Ishikawa (cell line): ENCODE results near the gene PAPSS2.

Source experiments
- CEBPB ChIP-seq: IDR thresholded peaks from 2 replicates; pipeline ENCODE4 v1.6.1; 2012
- CREB1 ChIP-seq: IDR thresholded peaks from 2 replicates; pipeline ENCODE4 v1.6.1; 2012; ENCODE audit warnings: low read depth
- EGR1 ChIP-seq: IDR thresholded peaks from 2 replicates; pipeline ENCODE4 v1.6.1; 2012
- EP300 ChIP-seq: IDR thresholded peaks from 2 replicates; pipeline ENCODE4 v1.6.1; 2012; ENCODE audit warnings: borderline replicate concordance
- FOXM1 ChIP-seq: IDR thresholded peaks from 2 replicates; pipeline ENCODE4 v1.6.1; 2012; ENCODE audit warnings: low read depth, borderline replicate concordance
- MAX ChIP-seq: IDR thresholded peaks from 2 replicates; pipeline ENCODE4 v1.6.1; 2012
- NFIC ChIP-seq: IDR thresholded peaks from 2 replicates; pipeline ENCODE4 v1.6.1; 2012
- RAD21 ChIP-seq: IDR thresholded peaks from 2 replicates; pipeline ENCODE4 v1.6.1; 2012; ENCODE audit warnings: low read depth
- REST ChIP-seq: IDR thresholded peaks from 2 replicates; pipeline ENCODE4 v1.6.1; 2012; ENCODE audit warnings: low read depth, mild to moderate bottlenecking
- TAF1 ChIP-seq: IDR thresholded peaks from 2 replicates; pipeline ENCODE4 v1.6.1; 2012; ENCODE audit warnings: low read depth, mild to moderate bottlenecking
- TCF12 ChIP-seq: IDR thresholded peaks from 2 replicates; pipeline ENCODE4 v1.6.1; 2012; ENCODE audit warnings: low read depth
- TEAD4 ChIP-seq: IDR thresholded peaks from 2 replicates; pipeline ENCODE4 v1.6.1; 2012
- USF1 ChIP-seq: IDR thresholded peaks from 2 replicates; pipeline ENCODE4 v1.6.1; 2012
- YY1 ChIP-seq: IDR thresholded peaks from 2 replicates; pipeline ENCODE4 v1.6.1; 2012; ENCODE audit warnings: low read depth
- ZBTB7A ChIP-seq: IDR thresholded peaks from 2 replicates; pipeline ENCODE4 v1.6.1; 2012; ENCODE audit warnings: low read depth

The PAPSS2 gene

GRCh38 chr10:87760195-87760905 is 100.7 kb downstream of the PAPSS2 start:
- TF ChIP-seq NFIC: no peak
- no peak for TF ChIP-seq TAF1
- TF ChIP-seq USF1: no peak
- no peak for TF ChIP-seq ZBTB7A
- TF ChIP-seq MAX: no peak
- no peak for TF ChIP-seq EP300
- TF ChIP-seq FOXM1: no peak
- TF ChIP-seq TEAD4: no peak
- no peak for TF ChIP-seq CREB1
- no peak for TF ChIP-seq CEBPB
- no peak for TF ChIP-seq EGR1
- no peak for TF ChIP-seq TCF12

- TF ChIP-seq CEBPB (no peak), ZBTB7A (no peak), USF1 (no peak), CREB1 (no peak), YY1 (no peak), RAD21 (no peak), TCF12 (no peak), TAF1 (no peak), TEAD4 (no peak), REST (no peak), NFIC (no peak)
Observed at GRCh38 chr10:87761153-87761552, 101.5 kb downstream of the PAPSS2 start.

- TF ChIP-seq TEAD4 (no peak), RAD21 (no peak), USF1 (no peak), REST (no peak), CREB1 (no peak), NFIC (no peak), ZBTB7A (no peak)
Observed at GRCh38 chr10:87761892-87762291, 102.2 kb downstream of the PAPSS2 start.

- TF ChIP-seq TEAD4 (no peak), TAF1 (no peak), EP300 (no peak), NFIC (no peak), EGR1 (no peak)
Observed at GRCh38 chr10:87763086-87763861, 103.6 kb downstream of the PAPSS2 start.

- TF ChIP-seq ZBTB7A: no peak
- TF ChIP-seq CREB1: no peak
- no peak for TF ChIP-seq TEAD4
- no peak for TF ChIP-seq TCF12
- TF ChIP-seq NFIC: no peak
- no peak for TF ChIP-seq EGR1
- no peak for TF ChIP-seq MAX
- no peak for TF ChIP-seq USF1
- no peak for TF ChIP-seq CEBPB
- no peak for TF ChIP-seq TAF1
- TF ChIP-seq EP300: no peak
- TF ChIP-seq YY1: no peak
- no peak for TF ChIP-seq REST
- no peak for TF ChIP-seq RAD21
Observed at GRCh38 chr10:87764072-87764934, 104.6 kb downstream of the PAPSS2 start.
